ENCODE data around the gene FBH1. TPM values are rescaled to one million over a fixed set of nuclear protein-coding genes. Genes with fewer than 3 reads are reported as not detected.
"Not testable (repeated sequence)": the region's sequence is repeated elsewhere in the genome, so short reads cannot be mapped to it uniquely, and the experiment has no call there.

Gene FBH1
- total RNA-seq, 2 experiments from 2014 or later, result 52.2 to 55.3 TPM

- POLR2A ChIA-PET, result no interaction called here
- CTCF ChIA-PET, result no interaction called here
Observed at GRCh38 chr10:5949009-5949759, 59.1 kb downstream of the FBH1 start.

- POLR2A ChIA-PET, result no interaction called here
- CTCF ChIA-PET, result no interaction called here
Observed at GRCh38 chr10:5951167-5951711, 61.2 kb downstream of the FBH1 start.

GRCh38 chr10:5951721-5952407 lies 61.8 kb downstream of the FBH1 start:
- ChIA-PET CTCF (no interaction called here), POLR2A (no interaction called here)

- CTCF ChIA-PET, result interaction anchor here (0.6 kb wide), 1 partner anchor 102 kb away, joined by 3 read pairs; no protein-coding TSS in a partner anchor
- POLR2A ChIA-PET, result no interaction called here
Observed at GRCh38 chr10:5952731-5953385, 62.8 kb downstream of the FBH1 start.

GRCh38 chr10:5953676-5954075 lies 63.6 kb downstream of the FBH1 start:
- ChIA-PET CTCF (no interaction called here), POLR2A (no interaction called here)

- CTCF ChIA-PET, result interaction anchor here (0.7 kb wide), 1 partner anchor 1389 kb away, joined by 4 read pairs; no protein-coding TSS in a partner anchor
Observed at GRCh38 chr10:5956146-5956936, 66.3 kb downstream of the FBH1 start.

DNA sequence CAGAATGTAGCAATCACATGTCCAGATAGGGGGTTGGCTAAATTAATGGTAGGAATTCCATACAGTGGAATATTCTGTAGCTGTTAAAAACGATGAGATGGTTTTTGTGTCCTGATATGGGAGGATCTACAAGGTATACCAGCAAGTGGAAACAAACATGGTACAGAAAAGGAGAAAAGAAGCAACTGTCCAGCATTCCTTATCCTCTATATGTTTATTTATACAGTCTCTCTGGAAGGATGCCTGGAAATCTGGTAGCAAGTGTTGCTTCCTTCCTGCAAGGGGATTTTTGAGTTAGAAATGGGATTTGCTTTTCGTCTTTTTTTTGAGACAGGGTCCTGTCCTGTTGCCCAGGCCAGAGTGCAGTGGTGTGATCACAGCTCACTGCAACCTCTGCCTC lies 68.0 kb downstream of the FBH1 start:
- CTCF ChIA-PET, result interaction anchor here (1.2 kb wide), 1 partner anchor 13 kb away, joined by 3 read pairs; no protein-coding TSS in a partner anchor
- POLR2A ChIA-PET, result no interaction called here

More at GRCh38 chr10:5956146-5956936, 66.3 kb downstream of the FBH1 start:
- POLR2A ChIA-PET, result no interaction called here

GRCh38 chr10:5958675-5959074 lies 68.6 kb downstream of the FBH1 start:
- POLR2A ChIA-PET, result no interaction called here

GRCh38 chr10:5959142-5959541 lies 69.1 kb downstream of the FBH1 start:
- POLR2A ChIA-PET, result no interaction called here
- CTCF ChIA-PET, result interaction anchor here (0.7 to 1.2 kb wide), 2 partner anchors 14 to 71 kb away, joined by 3 read pairs; no protein-coding TSS in a partner anchor

More at GRCh38 chr10:5958675-5959074, 68.6 kb downstream of the FBH1 start:
- CTCF ChIA-PET, result interaction anchor here (0.7 to 1.2 kb wide), 2 partner anchors 14 to 71 kb away, joined by 3 read pairs; no protein-coding TSS in a partner anchor

DNA sequence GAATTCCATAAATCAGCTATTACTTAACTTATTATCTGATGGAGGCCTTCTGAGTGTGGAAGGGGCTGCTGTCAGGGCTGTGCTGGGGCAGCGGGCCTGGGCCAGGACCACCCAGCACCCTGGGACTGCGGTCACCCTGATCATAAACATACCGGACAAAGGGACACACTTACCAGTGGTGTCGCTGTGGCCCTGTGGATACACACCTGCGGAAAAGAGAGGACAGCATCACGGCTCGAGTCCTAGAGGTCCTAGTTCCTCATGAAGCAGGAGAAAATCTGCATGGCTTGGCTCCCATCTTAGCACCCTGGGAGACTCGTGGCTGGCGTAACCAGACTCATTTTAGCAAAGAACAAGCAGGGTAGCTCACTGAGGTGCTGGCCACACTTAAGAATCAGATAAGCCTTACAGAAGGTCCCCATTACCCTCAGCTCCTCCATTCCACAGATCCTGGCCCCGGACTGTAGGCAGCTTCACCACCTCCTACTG lies 69.6 kb downstream of the FBH1 start:
- ChIA-PET POLR2A (no interaction called here), CTCF (interaction anchor here (1.2 kb wide), 1 partner anchor 15 kb away, joined by 3 read pairs; no protein-coding TSS in a partner anchor)

GRCh38 chr10:5960070-5960972 lies 70.3 kb downstream of the FBH1 start:
- CTCF ChIA-PET, result no interaction called here

GRCh38 chr10:5960973-5961275 lies 70.9 kb downstream of the FBH1 start:
- CTCF ChIA-PET, POLR2A ChIA-PET: not testable (repeated sequence)

More at GRCh38 chr10:5960070-5960972, 70.3 kb downstream of the FBH1 start:
- POLR2A ChIA-PET, result no interaction called here

DNA sequence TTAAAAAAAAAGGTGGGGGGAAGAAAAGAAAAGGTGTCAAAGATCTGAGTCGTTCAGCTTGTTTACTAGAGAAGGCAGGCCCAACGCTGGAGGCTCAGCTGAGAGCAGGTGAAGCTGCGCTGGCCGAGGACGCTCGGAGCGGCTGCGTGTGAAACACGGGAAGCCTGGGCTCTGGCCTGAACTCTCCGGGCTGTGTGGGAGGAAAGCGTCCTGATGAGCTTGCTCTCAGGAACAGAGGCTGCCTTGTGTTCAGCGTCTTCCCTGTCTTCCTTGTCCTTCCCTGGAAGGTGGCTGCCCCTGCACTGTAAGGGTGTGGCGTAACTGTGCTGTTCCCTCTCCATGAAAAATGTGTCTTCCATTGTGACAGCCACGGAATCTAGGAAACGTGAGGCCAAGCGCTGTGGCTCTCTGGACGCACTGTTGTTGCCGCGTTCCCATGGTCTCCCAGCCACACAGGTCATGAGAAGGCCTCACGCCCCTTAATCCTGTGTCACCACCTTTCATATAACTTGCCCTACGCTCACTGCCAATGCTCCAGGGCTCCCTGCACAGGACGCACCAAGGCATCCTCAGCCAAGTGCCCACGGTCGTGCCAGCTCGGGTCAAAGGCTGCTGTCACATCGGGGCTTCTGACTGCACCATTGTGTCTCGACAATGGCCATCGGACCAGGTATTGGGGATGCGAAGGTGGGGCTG lies 71.5 kb downstream of the FBH1 start:
- POLR2A ChIA-PET, result no interaction called here
- CTCF ChIA-PET, result no interaction called here

DNA sequence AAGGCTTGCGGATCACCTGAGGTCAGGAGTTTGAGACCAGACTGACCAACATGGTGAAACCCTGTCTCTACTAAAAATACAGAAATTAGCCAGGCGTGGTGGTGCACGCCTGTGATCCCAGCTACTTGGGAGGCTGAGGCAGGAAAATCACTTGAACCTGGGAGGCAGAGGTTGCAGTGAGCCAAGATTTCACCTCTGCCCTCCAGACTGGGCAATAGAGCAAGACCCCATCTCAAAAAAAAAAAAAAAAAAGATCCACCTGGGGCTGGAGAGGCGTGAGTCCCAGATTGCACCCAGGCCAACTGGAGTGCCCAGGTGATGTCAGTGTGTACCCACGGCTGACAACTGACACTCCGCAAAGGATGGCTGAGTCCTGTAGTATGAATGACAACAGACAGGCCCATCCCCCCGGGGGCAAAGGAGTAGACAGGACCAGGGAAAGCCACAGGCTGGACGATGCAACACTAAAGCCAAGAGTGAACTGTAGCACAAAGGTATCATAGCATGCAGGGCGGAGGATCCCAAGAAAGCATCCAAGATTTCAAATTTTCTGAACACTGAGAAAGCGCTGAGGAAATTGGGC lies 72.4 kb downstream of the FBH1 start:
- CTCF ChIA-PET, POLR2A ChIA-PET: not testable (repeated sequence)

GRCh38 chr10:5963071-5963470 lies 73.0 kb downstream of the FBH1 start:
- POLR2A ChIA-PET, result no interaction called here

GRCh38 chr10:5963591-5963990 lies 73.5 kb downstream of the FBH1 start:
- ChIA-PET POLR2A (no interaction called here), CTCF (no interaction called here)

More at GRCh38 chr10:5963071-5963470, 73.0 kb downstream of the FBH1 start:
- CTCF ChIA-PET, result no interaction called here

GRCh38 chr10:5964736-5965135 lies 74.7 kb downstream of the FBH1 start:
- CTCF ChIA-PET, result interaction anchor here (0.6 kb wide), 1 partner anchor 84 kb away, joined by 3 read pairs; no protein-coding TSS in a partner anchor
- POLR2A ChIA-PET, result no interaction called here

Measured in activated CD8-positive, alpha-beta memory T cell treated with anti-CD3 and anti-CD28 coated beads for 36 hours (primary cell).